ENCODE data around the gene SPEF2. TPM values are rescaled to one million over a fixed set of nuclear protein-coding genes. Genes with fewer than 3 reads are reported as not detected.

SPEF2 gene
- total RNA-seq, 2 experiments from 2014 or later: 14.1 to 14.6 TPM

- CTCF ChIA-PET: interaction anchor here (0.7 to 6.8 kb wide), 5 partner anchors 14 to 925 kb away, joined by 3 to 40 read pairs (median 4); partner anchors contain the start of gene IL7R
- intact Hi-C loops (cut with DNase I, micrococcal nuclease): loop anchor here in 1 of 2 experiments (5.0 kb wide), 1 partner anchor 202 kb away; the partner anchor contains the start of gene SPEF2
- Mint-ChIP-seq H3K9me3 (ENCODE audit: low read depth) (peaks cover 5% of the 10 kb centered on the region), H3K27me3 (no peaks in the 10 kb centered on the region), H3K4me3 (peak overlapping the region; percentile 11), H3K4me1 (peaks cover 63% of the 10 kb centered on the region), H3K36me3 (ENCODE audit: low read depth) (peaks cover 22% of the 10 kb centered on the region), H3K27ac (peak overlapping the region; percentile 73)
- DNase-seq (no peak), ATAC-seq (no peak)
- POLR2A ChIA-PET: no interaction called here
Measured at GRCh38 chr5:35819026-35819425, 201.4 kb downstream of the SPEF2 start.

- POLR2A ChIA-PET: interaction anchor here (0.6 to 4.9 kb wide), 3 partner anchors 8 to 36 kb away, joined by 3 to 64 read pairs (median 4); partner anchors contain the start of gene IL7R
- Mint-ChIP-seq H3K27ac (peak overlapping the region; percentile 87), H3K9me3 (ENCODE audit: low read depth) (peaks cover 5% of the 10 kb centered on the region), H3K27me3 (no peaks in the 10 kb centered on the region), H3K36me3 (ENCODE audit: low read depth) (peaks cover 28% of the 10 kb centered on the region), H3K4me1 (peaks cover 63% of the 10 kb centered on the region), H3K4me3 (no peak overlapping the region)
- DNase-seq (no peak), ATAC-seq (no peak)
- CTCF ChIA-PET: interaction anchor here (0.6 to 6.8 kb wide), 10 partner anchors 8 to 100 kb away, joined by 3 to 40 read pairs (median 4); partner anchors contain the start of gene IL7R
- intact Hi-C loops (cut with DNase I, micrococcal nuclease): loop anchor here in 1 of 2 experiments (5.0 kb wide), 1 partner anchor 202 kb away; the partner anchor contains the start of gene SPEF2
Measured at GRCh38 chr5:35819668-35820067, 202.0 kb downstream of the SPEF2 start.

- peaks cover 5% of the 10 kb centered on the region for H3K9me3 Mint-ChIP-seq (ENCODE audit: low read depth)
- no peaks in the 10 kb centered on the region for H3K27me3 Mint-ChIP-seq
- ATAC-seq (no peak), DNase-seq (no peak)
- intact Hi-C loops (cut with DNase I, micrococcal nuclease): loop anchor here (1.0 kb wide), 3 partner anchors 9 to 16 kb away; no protein-coding TSS in a partner anchor
- peaks cover 72% of the 10 kb centered on the region for H3K4me1 Mint-ChIP-seq
- POLR2A ChIA-PET: interaction anchor here (0.7 to 4.9 kb wide), 8 partner anchors 8 to 81 kb away, joined by 3 to 64 read pairs (median 4); partner anchors contain the start of gene IL7R
- CTCF ChIA-PET: interaction anchor here (1.0 to 6.8 kb wide), 12 partner anchors 8 to 170 kb away, joined by 3 to 40 read pairs (median 4); partner anchors contain the start of gene IL7R
- H3K27ac Mint-ChIP-seq: peak overlapping the region; percentile 87
- H3K36me3 Mint-ChIP-seq (ENCODE audit: low read depth): peaks cover 33% of the 10 kb centered on the region
- no peak overlapping the region for H3K4me3 Mint-ChIP-seq
Measured at GRCh38 chr5:35820735-35821134, 203.1 kb downstream of the SPEF2 start.

DNA sequence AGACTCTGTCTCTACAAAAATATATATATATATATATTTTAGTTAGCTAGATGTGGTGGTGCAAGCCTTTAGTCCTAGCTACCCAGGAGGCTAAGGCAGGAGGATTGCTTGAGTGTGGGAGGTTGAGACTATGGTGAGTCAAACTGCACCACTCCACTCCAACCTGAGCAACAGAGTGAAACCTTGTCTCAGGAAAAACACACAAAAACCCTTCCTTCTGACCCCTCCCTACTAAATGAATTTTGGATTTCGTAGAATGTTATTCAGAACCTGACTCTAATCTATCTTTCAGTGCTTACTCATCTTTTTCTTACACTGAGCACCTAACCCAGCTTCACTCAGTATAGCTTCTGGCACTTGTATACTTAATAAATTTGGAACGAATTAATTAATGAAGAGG, 203.8 kb downstream of the SPEF2 start:
- H3K27me3 Mint-ChIP-seq: no peaks in the 10 kb centered on the region
- peak overlapping the region; percentile 58 for H3K4me3 Mint-ChIP-seq
- CTCF ChIA-PET: interaction anchor here (1.2 to 6.8 kb wide), 15 partner anchors 8 to 170 kb away, joined by 3 to 40 read pairs (median 10); partner anchors contain the start of gene IL7R
- intact Hi-C loops (cut with DNase I, micrococcal nuclease): loop anchor here (1.0 kb wide), 3 partner anchors 10 to 15 kb away; no protein-coding TSS in a partner anchor
- DNase-seq (peak; percentile 71), ATAC-seq (peak; percentile 65)
- peaks cover 33% of the 10 kb centered on the region for H3K36me3 Mint-ChIP-seq (ENCODE audit: low read depth)
- H3K27ac Mint-ChIP-seq: peak overlapping the region; percentile 98
- POLR2A ChIA-PET: interaction anchor here (0.5 to 4.9 kb wide), 15 partner anchors 8 to 204 kb away, joined by 3 to 64 read pairs (median 4); partner anchors contain the start of genes IL7R and SPEF2
- peaks cover 79% of the 10 kb centered on the region for H3K4me1 Mint-ChIP-seq
- peaks cover 5% of the 10 kb centered on the region for H3K9me3 Mint-ChIP-seq (ENCODE audit: low read depth)

GRCh38 chr5:35822511-35822910, 204.8 kb downstream of the SPEF2 start:
- DNase-seq (peak; percentile 63), ATAC-seq (no peak)
- H3K27ac Mint-ChIP-seq: peak overlapping the region; percentile 98
- POLR2A ChIA-PET: interaction anchor here (0.8 to 4.9 kb wide), 8 partner anchors 8 to 104 kb away, joined by 3 to 64 read pairs (median 8); partner anchors contain the start of gene IL7R
- CTCF ChIA-PET: interaction anchor here (1.0 to 6.8 kb wide), 20 partner anchors 9 to 204 kb away, joined by 3 to 40 read pairs (median 8); partner anchors contain the start of gene IL7R
- peak overlapping the region; percentile 58 for H3K4me3 Mint-ChIP-seq
- H3K27me3 Mint-ChIP-seq: no peaks in the 10 kb centered on the region
- intact Hi-C loops (cut with DNase I, micrococcal nuclease): no loop called here
- H3K36me3 Mint-ChIP-seq (ENCODE audit: low read depth): peaks cover 33% of the 10 kb centered on the region
- H3K9me3 Mint-ChIP-seq (ENCODE audit: low read depth): peaks cover 5% of the 10 kb centered on the region
- H3K4me1 Mint-ChIP-seq: peaks cover 89% of the 10 kb centered on the region

DNA sequence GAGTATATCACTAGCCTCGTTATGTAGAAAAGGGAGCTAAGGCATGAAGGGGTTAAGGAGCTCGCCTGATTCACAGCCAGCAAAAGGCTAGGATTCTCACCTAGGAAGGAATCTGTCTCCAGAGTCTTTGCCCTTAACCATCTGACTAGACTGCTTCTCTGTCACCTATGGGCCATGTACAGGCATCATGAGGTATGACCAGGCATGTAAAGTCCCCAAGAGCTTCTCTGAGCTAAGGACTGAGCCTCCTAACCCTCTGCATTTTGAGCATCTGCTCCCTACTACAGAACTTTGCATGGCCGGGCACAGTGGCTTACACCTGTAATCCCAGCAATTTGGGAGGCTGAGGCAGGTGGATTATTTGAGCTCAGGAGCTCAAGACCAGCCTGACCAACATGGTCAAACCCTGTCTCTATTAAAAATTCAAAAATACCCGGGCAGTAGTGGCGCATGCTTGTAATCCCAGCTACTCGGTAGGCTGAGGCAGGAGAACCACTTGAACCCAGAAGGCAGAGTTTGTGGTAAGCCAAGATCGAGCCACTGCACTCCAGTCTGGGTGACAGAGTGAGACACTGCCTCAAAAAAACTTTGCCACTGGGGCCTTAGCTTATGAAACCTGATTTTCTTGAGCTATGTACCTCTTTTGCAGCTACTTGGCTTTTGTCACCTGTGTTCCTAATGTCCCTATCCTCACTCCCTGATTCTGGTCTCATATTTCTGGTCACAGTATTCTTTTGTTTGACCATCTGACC, 205.9 kb downstream of the SPEF2 start:
- ChIA-PET CTCF (interaction anchor here (0.7 to 6.8 kb wide), 23 partner anchors 9 to 206 kb away, joined by 3 to 40 read pairs (median 4); partner anchors contain the start of gene IL7R), POLR2A (interaction anchor here (0.6 to 4.9 kb wide), 6 partner anchors 9 to 85 kb away, joined by 3 to 64 read pairs (median 4); partner anchors contain the start of gene IL7R)
- Mint-ChIP-seq H3K9me3 (ENCODE audit: low read depth) (peaks cover 5% of the 10 kb centered on the region), H3K27me3 (no peaks in the 10 kb centered on the region), H3K27ac (peak overlapping the region; percentile 98), H3K4me3 (peak overlapping the region; percentile 4), H3K4me1 (peaks cover 98% of the 10 kb centered on the region), H3K36me3 (ENCODE audit: low read depth) (peaks cover 33% of the 10 kb centered on the region)
- intact Hi-C loops (cut with DNase I, micrococcal nuclease): no loop called here
- DNase-seq (no peak), ATAC-seq (peak; percentile 20)

GRCh38 chr5:35826056-35826455, 208.4 kb downstream of the SPEF2 start:
- intact Hi-C loops (cut with DNase I, micrococcal nuclease): loop anchor here in 1 of 2 experiments (2.0 kb wide), 1 partner anchor 31 kb away; no protein-coding TSS in a partner anchor
- Mint-ChIP-seq H3K4me1 (peaks cover 94% of the 10 kb centered on the region), H3K9me3 (ENCODE audit: low read depth) (peaks cover under 1% of the 10 kb centered on the region), H3K36me3 (ENCODE audit: low read depth) (peaks cover 18% of the 10 kb centered on the region), H3K27ac (peak overlapping the region; percentile 98), H3K27me3 (no peaks in the 10 kb centered on the region), H3K4me3 (peak overlapping the region; percentile 47)
- ATAC-seq (peak; percentile 18), DNase-seq (no peak)
- ChIA-PET CTCF (interaction anchor here (0.9 to 1.9 kb wide), 4 partner anchors 13 to 50 kb away, joined by 3 to 9 read pairs (median 4); no protein-coding TSS in a partner anchor), POLR2A (interaction anchor here (0.9 to 1.2 kb wide), 4 partner anchors 13 to 33 kb away, joined by 3 to 4 read pairs (median 4); no protein-coding TSS in a partner anchor)

- Mint-ChIP-seq H3K4me3 (peak overlapping the region; percentile 47), H3K27me3 (no peaks in the 10 kb centered on the region), H3K4me1 (peaks cover 95% of the 10 kb centered on the region), H3K36me3 (ENCODE audit: low read depth) (peaks cover 19% of the 10 kb centered on the region), H3K9me3 (ENCODE audit: low read depth) (no peaks in the 10 kb centered on the region), H3K27ac (peak overlapping the region; percentile 98)
- ChIA-PET POLR2A (interaction anchor here (0.6 to 1.2 kb wide), 5 partner anchors 14 to 66 kb away, joined by 3 to 5 read pairs (median 3); no protein-coding TSS in a partner anchor), CTCF (interaction anchor here (0.7 to 1.8 kb wide), 8 partner anchors 12 to 99 kb away, joined by 3 to 9 read pairs (median 4); no protein-coding TSS in a partner anchor)
- DNase-seq (peak; percentile 55), ATAC-seq (peak; percentile 53)
- intact Hi-C loops (cut with DNase I, micrococcal nuclease): loop anchor here in 1 of 2 experiments (2.0 kb wide), 1 partner anchor 32 kb away; no protein-coding TSS in a partner anchor
Measured at GRCh38 chr5:35826554-35826953, 208.9 kb downstream of the SPEF2 start.

DNA sequence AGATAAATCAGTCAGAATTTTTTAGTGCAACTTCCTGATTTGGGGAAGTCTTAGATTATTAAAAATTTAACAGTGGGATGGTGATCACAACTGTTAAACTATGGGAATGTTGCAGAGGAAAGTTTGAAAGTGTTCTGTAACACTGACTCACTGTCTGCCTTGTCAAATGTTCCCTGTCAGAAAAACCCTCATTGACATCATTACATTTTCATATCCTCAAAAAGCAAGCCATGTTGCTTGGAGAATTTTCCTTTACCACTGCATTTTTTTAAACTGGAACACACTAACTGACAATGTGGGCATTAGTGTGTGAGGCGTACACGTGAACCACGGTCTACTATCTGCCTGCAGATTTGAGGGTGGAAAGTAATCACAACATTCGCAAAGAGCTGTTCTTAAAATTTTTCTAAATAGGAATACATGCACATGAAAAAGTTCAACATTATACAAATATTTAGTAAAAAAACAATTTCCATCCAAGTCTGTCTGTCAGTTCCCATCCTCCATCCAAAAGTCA, 210.5 kb downstream of the SPEF2 start:
- Mint-ChIP-seq H3K27me3 (no peaks in the 10 kb centered on the region), H3K9me3 (ENCODE audit: low read depth) (no peaks in the 10 kb centered on the region), H3K27ac (peak overlapping the region; percentile 98), H3K4me1 (peaks cover 93% of the 10 kb centered on the region), H3K4me3 (no peak overlapping the region), H3K36me3 (ENCODE audit: low read depth) (peaks cover 17% of the 10 kb centered on the region)
- ChIA-PET CTCF (interaction anchor here (1.0 to 2.2 kb wide), 5 partner anchors 10 to 51 kb away, joined by 3 to 9 read pairs (median 4); no protein-coding TSS in a partner anchor), POLR2A (interaction anchor here (0.9 to 1.2 kb wide), 2 partner anchors 24 to 26 kb away, joined by 4 to 5 read pairs; no protein-coding TSS in a partner anchor)
- intact Hi-C loops (cut with DNase I, micrococcal nuclease): loop anchor here in 1 of 2 experiments (1.0 kb wide), 1 partner anchor 8 kb away; no protein-coding TSS in a partner anchor
- ATAC-seq (peak; percentile 2), DNase-seq (peak; percentile 46)

DNA sequence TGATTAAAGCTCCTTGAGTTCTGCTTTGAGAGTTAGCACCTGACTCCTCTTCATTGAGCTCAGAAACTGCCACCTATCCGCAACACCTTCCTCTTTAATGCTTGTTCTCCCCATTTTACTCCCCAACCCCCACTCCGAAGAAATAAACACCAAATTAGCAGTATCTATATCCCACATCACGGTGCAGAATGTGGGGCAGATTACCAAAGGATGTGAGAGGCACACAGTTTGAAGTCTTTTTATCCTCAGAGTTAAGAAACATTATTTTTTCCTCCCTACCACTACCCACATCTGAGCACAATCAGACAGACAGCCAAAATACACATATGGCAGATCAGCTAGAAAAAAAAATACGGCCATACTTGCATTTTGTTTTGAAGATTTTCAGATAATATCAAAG, 212.9 kb downstream of the SPEF2 start:
- Mint-ChIP-seq H3K9me3 (ENCODE audit: low read depth) (no peaks in the 10 kb centered on the region), H3K36me3 (ENCODE audit: low read depth) (peaks cover 7% of the 10 kb centered on the region), H3K27me3 (no peaks in the 10 kb centered on the region), H3K4me1 (peaks cover 93% of the 10 kb centered on the region), H3K4me3 (peak overlapping the region; percentile 30), H3K27ac (peak overlapping the region; percentile 91)
- DNase-seq: no peak
- CTCF ChIA-PET: interaction anchor here (0.9 to 1.7 kb wide), 11 partner anchors 8 to 180 kb away, joined by 3 to 8 read pairs (median 5); no protein-coding TSS in a partner anchor
- POLR2A ChIA-PET: interaction anchor here (0.7 to 2.1 kb wide), 5 partner anchors 9 to 37 kb away, joined by 3 to 6 read pairs (median 5); no protein-coding TSS in a partner anchor
- peak; percentile 8 for ATAC-seq
- intact Hi-C loops (cut with DNase I, micrococcal nuclease): loop anchor here in 1 of 2 experiments (5.0 kb wide), 1 partner anchor 93 kb away; no protein-coding TSS in a partner anchor

Measured in activated CD4-positive, alpha-beta T cell treated with anti-CD3 and anti-CD28 coated beads for 36 hours (primary cell).